PFSK-1 (cell line): Measurements from ENCODE around the gene HMCN2.

Experiments used
- FOXP2 ChIP-seq: optimal IDR thresholded peaks from 2 replicates; pipeline ENCODE3; 2011; ENCODE audit warnings: borderline replicate concordance, control low read depth, inconsistent platforms; ENCODE audit not compliant: insufficient read depth; ENCODE audit errors: extremely low read length, extremely low read depth
- POLR2AphosphoS5 ChIP-seq: IDR thresholded peaks from 2 replicates; pipeline ENCODE4 v1.6.1; 2012; ENCODE audit warnings: low read depth, mild to moderate bottlenecking, control low read depth, low read length, moderate library complexity
- TAF1 ChIP-seq: IDR thresholded peaks from 2 replicates; pipeline ENCODE4 v1.6.1; 2012; ENCODE audit warnings: low read length, control low read depth, borderline replicate concordance; ENCODE audit not compliant: insufficient read depth
- TF ChIP-seq, protein P1 (sequence below), 2 experiments: IDR thresholded peaks; 2 replicates each; pipeline versions ENCODE4 v1.6.1 to v1.8.0; 2011 to 2012; ENCODE audit warnings: low read depth in 2 of 2, low read length in 2 of 2, control low read depth in 1 of 2, inconsistent platforms in 1 of 2, mild to moderate bottlenecking in 1 of 2, moderate library complexity in 1 of 2; ENCODE audit not compliant: insufficient read depth in 1 of 2

GRCh38 chr9:130219661-130220096 lies 45.9 kb upstream of the HMCN2 start:
- TF ChIP-seq TAF1, result no peak
- TF ChIP-seq POLR2AphosphoS5, result no peak
- TF ChIP-seq, protein P1, sequence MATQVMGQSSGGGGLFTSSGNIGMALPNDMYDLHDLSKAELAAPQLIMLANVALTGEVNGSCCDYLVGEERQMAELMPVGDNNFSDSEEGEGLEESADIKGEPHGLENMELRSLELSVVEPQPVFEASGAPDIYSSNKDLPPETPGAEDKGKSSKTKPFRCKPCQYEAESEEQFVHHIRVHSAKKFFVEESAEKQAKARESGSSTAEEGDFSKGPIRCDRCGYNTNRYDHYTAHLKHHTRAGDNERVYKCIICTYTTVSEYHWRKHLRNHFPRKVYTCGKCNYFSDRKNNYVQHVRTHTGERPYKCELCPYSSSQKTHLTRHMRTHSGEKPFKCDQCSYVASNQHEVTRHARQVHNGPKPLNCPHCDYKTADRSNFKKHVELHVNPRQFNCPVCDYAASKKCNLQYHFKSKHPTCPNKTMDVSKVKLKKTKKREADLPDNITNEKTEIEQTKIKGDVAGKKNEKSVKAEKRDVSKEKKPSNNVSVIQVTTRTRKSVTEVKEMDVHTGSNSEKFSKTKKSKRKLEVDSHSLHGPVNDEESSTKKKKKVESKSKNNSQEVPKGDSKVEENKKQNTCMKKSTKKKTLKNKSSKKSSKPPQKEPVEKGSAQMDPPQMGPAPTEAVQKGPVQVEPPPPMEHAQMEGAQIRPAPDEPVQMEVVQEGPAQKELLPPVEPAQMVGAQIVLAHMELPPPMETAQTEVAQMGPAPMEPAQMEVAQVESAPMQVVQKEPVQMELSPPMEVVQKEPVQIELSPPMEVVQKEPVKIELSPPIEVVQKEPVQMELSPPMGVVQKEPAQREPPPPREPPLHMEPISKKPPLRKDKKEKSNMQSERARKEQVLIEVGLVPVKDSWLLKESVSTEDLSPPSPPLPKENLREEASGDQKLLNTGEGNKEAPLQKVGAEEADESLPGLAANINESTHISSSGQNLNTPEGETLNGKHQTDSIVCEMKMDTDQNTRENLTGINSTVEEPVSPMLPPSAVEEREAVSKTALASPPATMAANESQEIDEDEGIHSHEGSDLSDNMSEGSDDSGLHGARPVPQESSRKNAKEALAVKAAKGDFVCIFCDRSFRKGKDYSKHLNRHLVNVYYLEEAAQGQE (IDR thresholded peaks at IDR 0.05; ENCODE audit: insufficient read depth in 1 of 2, low read depth in 2 of 2, low read length in 2 of 2), result no peak
- no peak for TF ChIP-seq FOXP2
